Measurements from ENCODE around the gene CCDC24. TPM values are rescaled to one million over a fixed set of nuclear protein-coding genes. Genes with fewer than 3 reads are reported as not detected.

The CCDC24 gene
- total and polyA plus RNA-seq, 9 of the 15 experiments (the other 6 are each of a cell fraction or from before 2014, with no cell fraction given): 0.31 to 4.5 (median 1.5) TPM

DNA sequence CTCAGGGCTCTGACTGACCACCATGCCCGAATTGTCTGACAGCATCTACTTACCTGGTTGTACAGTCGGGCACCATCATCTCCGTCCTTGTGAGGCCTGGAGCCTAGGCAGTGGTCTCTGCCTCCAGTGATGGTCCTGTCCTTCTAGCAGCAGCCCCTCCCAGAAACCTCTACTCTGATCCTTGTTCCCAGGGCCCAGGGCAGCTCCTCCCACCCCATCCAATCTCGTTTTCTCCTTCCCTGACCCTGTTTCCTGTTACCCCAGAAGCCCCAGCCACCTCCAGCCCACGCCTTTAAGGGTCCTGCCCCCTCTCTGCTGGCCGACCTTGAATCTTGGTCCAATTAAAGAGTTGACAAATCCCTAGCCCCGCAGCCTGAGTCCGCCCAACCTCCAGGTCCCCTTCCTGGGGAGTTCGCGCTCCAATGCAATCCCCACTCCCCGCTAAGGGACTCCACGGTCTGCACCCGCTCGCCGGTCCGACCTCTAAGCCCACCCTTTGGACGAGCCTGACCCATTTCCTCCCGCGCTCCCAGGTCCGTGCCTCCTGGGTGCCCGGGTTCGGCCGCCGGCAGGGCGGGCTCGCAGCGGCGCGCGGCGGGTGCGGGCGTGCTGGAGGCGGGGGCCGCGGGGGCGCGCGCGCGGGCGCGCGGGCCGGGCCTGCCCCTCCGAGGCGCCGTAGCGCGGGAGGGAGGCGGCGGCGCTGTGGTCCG lies 12.7 kb upstream of the CCDC24 start, which contains the start of gene B4GALT2 (continued):
- TF ChIP-seq, protein P1, sequence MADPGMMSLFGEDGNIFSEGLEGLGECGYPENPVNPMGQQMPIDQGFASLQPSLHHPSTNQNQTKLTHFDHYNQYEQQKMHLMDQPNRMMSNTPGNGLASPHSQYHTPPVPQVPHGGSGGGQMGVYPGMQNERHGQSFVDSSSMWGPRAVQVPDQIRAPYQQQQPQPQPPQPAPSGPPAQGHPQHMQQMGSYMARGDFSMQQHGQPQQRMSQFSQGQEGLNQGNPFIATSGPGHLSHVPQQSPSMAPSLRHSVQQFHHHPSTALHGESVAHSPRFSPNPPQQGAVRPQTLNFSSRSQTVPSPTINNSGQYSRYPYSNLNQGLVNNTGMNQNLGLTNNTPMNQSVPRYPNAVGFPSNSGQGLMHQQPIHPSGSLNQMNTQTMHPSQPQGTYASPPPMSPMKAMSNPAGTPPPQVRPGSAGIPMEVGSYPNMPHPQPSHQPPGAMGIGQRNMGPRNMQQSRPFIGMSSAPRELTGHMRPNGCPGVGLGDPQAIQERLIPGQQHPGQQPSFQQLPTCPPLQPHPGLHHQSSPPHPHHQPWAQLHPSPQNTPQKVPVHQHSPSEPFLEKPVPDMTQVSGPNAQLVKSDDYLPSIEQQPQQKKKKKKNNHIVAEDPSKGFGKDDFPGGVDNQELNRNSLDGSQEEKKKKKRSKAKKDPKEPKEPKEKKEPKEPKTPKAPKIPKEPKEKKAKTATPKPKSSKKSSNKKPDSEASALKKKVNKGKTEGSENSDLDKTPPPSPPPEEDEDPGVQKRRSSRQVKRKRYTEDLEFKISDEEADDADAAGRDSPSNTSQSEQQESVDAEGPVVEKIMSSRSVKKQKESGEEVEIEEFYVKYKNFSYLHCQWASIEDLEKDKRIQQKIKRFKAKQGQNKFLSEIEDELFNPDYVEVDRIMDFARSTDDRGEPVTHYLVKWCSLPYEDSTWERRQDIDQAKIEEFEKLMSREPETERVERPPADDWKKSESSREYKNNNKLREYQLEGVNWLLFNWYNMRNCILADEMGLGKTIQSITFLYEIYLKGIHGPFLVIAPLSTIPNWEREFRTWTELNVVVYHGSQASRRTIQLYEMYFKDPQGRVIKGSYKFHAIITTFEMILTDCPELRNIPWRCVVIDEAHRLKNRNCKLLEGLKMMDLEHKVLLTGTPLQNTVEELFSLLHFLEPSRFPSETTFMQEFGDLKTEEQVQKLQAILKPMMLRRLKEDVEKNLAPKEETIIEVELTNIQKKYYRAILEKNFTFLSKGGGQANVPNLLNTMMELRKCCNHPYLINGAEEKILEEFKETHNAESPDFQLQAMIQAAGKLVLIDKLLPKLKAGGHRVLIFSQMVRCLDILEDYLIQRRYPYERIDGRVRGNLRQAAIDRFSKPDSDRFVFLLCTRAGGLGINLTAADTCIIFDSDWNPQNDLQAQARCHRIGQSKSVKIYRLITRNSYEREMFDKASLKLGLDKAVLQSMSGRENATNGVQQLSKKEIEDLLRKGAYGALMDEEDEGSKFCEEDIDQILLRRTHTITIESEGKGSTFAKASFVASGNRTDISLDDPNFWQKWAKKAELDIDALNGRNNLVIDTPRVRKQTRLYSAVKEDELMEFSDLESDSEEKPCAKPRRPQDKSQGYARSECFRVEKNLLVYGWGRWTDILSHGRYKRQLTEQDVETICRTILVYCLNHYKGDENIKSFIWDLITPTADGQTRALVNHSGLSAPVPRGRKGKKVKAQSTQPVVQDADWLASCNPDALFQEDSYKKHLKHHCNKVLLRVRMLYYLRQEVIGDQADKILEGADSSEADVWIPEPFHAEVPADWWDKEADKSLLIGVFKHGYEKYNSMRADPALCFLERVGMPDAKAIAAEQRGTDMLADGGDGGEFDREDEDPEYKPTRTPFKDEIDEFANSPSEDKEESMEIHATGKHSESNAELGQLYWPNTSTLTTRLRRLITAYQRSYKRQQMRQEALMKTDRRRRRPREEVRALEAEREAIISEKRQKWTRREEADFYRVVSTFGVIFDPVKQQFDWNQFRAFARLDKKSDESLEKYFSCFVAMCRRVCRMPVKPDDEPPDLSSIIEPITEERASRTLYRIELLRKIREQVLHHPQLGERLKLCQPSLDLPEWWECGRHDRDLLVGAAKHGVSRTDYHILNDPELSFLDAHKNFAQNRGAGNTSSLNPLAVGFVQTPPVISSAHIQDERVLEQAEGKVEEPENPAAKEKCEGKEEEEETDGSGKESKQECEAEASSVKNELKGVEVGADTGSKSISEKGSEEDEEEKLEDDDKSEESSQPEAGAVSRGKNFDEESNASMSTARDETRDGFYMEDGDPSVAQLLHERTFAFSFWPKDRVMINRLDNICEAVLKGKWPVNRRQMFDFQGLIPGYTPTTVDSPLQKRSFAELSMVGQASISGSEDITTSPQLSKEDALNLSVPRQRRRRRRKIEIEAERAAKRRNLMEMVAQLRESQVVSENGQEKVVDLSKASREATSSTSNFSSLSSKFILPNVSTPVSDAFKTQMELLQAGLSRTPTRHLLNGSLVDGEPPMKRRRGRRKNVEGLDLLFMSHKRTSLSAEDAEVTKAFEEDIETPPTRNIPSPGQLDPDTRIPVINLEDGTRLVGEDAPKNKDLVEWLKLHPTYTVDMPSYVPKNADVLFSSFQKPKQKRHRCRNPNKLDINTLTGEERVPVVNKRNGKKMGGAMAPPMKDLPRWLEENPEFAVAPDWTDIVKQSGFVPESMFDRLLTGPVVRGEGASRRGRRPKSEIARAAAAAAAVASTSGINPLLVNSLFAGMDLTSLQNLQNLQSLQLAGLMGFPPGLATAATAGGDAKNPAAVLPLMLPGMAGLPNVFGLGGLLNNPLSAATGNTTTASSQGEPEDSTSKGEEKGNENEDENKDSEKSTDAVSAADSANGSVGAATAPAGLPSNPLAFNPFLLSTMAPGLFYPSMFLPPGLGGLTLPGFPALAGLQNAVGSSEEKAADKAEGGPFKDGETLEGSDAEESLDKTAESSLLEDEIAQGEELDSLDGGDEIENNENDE (IDR thresholded peaks at IDR 0.05; ENCODE audit: low read depth, low read length): no peak
- TF ChIP-seq MAZ (CRISPR knock-in tag; conservative IDR thresholded peaks at IDR 0.05 in 1 of 2, IDR thresholded peaks at IDR 0.05 in 1 of 2) (0 out of 4 replicates have a peak, but pooled peaks of 1 of the 2 experiments have one; percentile 27), CBFA2T2 (conservative IDR thresholded peaks at IDR 0.05) (0 out of 2 replicates have a peak, but pooled peaks have one; percentile 6), ZFX (CRISPR knock-in tag; IDR thresholded peaks at IDR 0.05) (peak; percentile 26; the same call in 1 of the 2 replicates), ZNF699 (CRISPR knock-in tag; IDR thresholded peaks at IDR 0.05; ENCODE audit: insufficient replicate concordance) (no peak), HLTF (IDR thresholded peaks at IDR 0.05) (no peak), ZEB2 (IDR thresholded peaks at IDR 0.05) (no peak), PML (IDR thresholded peaks at IDR 0.05; ENCODE audit: low read length) (0 out of 2 replicates have a peak, but pooled peaks have one; percentile 30), POLR2B (IDR thresholded peaks at IDR 0.05; ENCODE audit: low read depth, partially characterized antibody) (peak; percentile 54), TEAD4 (IDR thresholded peaks at IDR 0.05; ENCODE audit: low read length) (0 out of 2 replicates have a peak, but pooled peaks have one; percentile 9), TEAD4 (CRISPR knock-in tag; IDR thresholded peaks at IDR 0.05; ENCODE audit: borderline replicate concordance) (no peak), ZNF696 (CRISPR knock-in tag; conservative IDR thresholded peaks at IDR 0.05) (no peak), PHF20 (IDR thresholded peaks at IDR 0.05; ENCODE audit: partially characterized antibody) (peak; percentile 74), EGR1 (conservative IDR thresholded peaks at IDR 0.05) (peak; percentile 67), KDM5B (IDR thresholded peaks at IDR 0.05; ENCODE audit: insufficient replicate concordance, low read depth, low read length) (peak; percentile 49), CXXC5 (CRISPR knock-in tag; IDR thresholded peaks at IDR 0.05) (peak; percentile 8)
- TF ChIP-seq, protein P2, sequence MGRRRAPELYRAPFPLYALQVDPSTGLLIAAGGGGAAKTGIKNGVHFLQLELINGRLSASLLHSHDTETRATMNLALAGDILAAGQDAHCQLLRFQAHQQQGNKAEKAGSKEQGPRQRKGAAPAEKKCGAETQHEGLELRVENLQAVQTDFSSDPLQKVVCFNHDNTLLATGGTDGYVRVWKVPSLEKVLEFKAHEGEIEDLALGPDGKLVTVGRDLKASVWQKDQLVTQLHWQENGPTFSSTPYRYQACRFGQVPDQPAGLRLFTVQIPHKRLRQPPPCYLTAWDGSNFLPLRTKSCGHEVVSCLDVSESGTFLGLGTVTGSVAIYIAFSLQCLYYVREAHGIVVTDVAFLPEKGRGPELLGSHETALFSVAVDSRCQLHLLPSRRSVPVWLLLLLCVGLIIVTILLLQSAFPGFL (CRISPR knock-in tag; IDR thresholded peaks at IDR 0.05): no peak
